Lower leg skin (tissue), 3 donors: ENCODE results near the gene UBE3D.

Experiments
- POLR2A ChIP-seq, 2 donors: fragments of 450-650 bp; IDR thresholded peaks; one replicate each; pipeline ENCODE4 v1.6.1; 2016 to 2017; ENCODE audit warnings: antibody characterized with exemption in 2 of 2, mild to moderate bottlenecking in 1 of 2, moderate library complexity in 1 of 2
- TF ChIP-seq, protein P1 (sequence below), 3 donors: fragments of 450-650 bp; IDR thresholded peaks; one replicate each; pipeline ENCODE4 v1.5.1; 2016; ENCODE audit warnings: antibody characterized with exemption in 3 of 3, mild to moderate bottlenecking in 3 of 3, moderate library complexity in 2 of 3

DNA sequence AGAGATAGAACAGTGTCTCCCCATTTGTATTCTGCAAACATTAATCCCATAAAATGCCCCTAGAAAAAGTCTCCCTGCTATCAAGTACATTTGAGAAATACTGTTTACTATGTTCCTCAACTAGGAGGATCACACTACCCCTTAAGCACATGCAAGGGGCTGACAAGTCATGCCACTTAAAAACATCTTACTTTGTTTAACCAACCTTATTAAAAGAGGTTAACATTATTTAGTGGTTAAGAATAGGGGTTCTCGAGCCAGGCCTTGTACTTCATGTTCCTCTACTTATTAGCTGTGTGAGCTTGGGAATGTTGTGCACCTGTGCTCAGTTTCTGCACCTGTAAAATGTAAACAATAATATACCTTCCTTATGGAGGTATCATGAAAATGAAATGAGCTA, 113.7 kb downstream of the UBE3D start:
- TF ChIP-seq, protein P1, sequence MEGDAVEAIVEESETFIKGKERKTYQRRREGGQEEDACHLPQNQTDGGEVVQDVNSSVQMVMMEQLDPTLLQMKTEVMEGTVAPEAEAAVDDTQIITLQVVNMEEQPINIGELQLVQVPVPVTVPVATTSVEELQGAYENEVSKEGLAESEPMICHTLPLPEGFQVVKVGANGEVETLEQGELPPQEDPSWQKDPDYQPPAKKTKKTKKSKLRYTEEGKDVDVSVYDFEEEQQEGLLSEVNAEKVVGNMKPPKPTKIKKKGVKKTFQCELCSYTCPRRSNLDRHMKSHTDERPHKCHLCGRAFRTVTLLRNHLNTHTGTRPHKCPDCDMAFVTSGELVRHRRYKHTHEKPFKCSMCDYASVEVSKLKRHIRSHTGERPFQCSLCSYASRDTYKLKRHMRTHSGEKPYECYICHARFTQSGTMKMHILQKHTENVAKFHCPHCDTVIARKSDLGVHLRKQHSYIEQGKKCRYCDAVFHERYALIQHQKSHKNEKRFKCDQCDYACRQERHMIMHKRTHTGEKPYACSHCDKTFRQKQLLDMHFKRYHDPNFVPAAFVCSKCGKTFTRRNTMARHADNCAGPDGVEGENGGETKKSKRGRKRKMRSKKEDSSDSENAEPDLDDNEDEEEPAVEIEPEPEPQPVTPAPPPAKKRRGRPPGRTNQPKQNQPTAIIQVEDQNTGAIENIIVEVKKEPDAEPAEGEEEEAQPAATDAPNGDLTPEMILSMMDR (IDR thresholded peaks at IDR 0.05) = no peak
- TF ChIP-seq POLR2A (IDR thresholded peaks at IDR 0.05) = no peak
